Measurements from ENCODE around the gene MON1A. TPM values are rescaled to one million over a fixed set of nuclear protein-coding genes. Genes with fewer than 3 reads are reported as not detected.
"Not testable (repeated sequence)": the region's sequence is repeated elsewhere in the genome, so short reads cannot be mapped to it uniquely, and the experiment has no call there.

MON1A gene
- total RNA-seq, 1 donor from 2014 or later, result 9.2 TPM

DNA sequence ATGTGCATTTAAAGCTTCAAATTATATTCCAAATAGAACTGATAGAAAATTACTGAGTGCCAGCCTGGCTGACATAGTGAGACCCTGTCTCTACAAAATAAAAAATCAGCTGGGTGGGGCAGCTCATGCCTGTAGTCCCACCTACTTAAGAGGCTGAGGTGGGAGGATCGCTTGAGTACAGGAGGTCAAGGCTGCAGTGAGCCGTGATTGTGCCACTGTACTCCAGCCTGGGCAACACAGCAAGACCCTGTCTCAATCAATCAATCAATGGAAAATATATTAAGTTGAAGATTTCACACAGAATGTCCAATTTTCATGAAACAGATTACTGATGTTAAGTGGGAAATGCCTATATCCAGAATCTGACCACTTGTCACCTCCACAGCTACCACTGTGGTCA lies 4.1 kb downstream of the MON1A start:
- no peak for DNase-seq (ENCODE audit: low spot score)
- ATAC-seq, result no peak
- intact Hi-C loops (cut with DNase I), result no loop called here

- DNase-seq (ENCODE audit: low spot score) (no peak), ATAC-seq (no peak)
- intact Hi-C loops (cut with DNase I), result no loop called here
Measured at GRCh38 chr3:49924683-49925082, 4.9 kb downstream of the MON1A start.

DNA sequence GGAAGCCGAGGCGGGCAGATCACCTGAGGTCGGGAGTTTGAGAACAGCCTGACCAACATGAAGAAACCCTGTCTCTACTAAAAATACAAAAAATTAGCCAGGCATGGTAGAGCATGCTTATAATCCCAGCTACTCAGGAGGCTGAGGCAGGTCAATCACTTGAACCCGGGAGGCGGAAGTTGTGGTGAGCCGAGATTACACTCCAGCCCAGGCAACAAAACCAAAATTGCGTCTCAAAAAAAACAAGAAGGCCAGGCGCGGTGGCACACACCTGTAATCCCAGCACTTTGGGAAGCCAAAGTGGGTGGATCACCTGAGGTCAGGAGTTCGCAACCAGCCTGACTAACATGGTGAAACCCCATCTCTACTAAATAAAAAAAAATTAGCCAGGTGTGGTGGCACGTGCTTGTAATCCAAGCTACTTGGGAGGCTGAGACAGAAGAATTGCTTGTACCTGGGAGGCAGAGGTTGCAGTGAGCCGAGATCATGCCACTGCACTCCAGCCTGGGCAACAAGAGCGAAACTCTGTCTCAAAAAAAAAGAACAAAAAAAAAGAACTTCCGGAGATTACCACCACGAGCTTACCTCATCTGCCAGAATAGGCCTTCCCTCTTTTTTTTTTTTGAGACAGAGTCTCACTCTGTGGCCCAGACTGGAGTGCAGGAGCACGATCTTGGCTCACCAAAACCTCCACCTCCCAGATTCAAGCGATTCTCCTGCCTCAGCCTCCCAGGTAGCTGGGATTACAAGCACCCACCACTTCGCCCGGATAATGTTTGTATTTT lies 11.6 kb downstream of the MON1A start:
- intact Hi-C loops (cut with DNase I); ATAC-seq; DNase-seq (ENCODE audit: low spot score): not testable (repeated sequence)

- DNase-seq (ENCODE audit: low spot score) (no peak), ATAC-seq (peak; percentile 66)
- intact Hi-C loops (cut with DNase I), result no loop called here
Measured at GRCh38 chr3:49916686-49917085, 12.9 kb downstream of the MON1A start.

DNA sequence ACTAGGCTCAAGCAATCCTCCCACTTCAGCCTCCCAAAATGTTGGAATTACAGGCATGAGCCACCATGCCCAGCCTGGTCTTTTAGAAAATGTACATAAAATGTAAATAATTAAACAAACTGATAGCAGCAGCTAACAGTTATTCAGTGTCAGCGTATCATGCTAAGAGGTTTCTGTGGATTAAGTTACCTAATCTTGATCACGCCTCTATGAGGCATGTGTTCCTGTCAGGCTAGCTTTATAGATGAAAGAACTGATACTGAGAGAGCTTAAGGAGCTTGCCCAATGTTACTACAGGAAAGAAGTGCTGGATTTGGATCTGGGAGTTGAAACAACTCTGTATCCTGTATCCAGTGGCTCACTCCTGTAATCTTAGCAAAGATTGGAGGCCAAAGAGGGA lies 14.7 kb downstream of the MON1A start:
- no peak for ATAC-seq
- no peak for DNase-seq (ENCODE audit: low spot score)
- intact Hi-C loops (cut with DNase I), result no loop called here

DNA sequence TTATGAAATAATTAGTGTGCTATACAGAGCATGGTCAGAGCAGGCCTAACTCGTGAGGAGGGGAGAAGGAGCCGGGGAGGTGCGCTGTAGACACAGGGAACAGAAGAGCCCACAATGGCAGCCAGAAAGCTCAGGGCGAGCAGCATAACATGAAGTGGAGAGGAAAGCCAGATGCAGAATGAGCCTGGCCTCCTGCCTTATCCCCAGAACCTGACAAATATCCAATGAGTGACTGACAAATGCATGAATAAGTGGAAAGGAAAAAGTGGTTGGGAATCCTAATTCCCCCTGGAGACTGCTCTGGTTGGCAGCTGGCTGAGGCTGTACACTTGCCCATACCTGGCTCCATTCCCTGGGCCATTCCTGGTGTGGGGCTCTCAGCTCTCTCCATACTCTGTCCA lies 16.7 kb downstream of the MON1A start:
- DNase-seq (ENCODE audit: low spot score) (no peak), ATAC-seq (no peak)
- intact Hi-C loops (cut with DNase I), result no loop called here

- intact Hi-C loops (cut with DNase I), result no loop called here
- ATAC-seq, result no peak
- DNase-seq (ENCODE audit: low spot score), result no peak
Measured at GRCh38 chr3:49911611-49912010, 18.0 kb downstream of the MON1A start.

DNA sequence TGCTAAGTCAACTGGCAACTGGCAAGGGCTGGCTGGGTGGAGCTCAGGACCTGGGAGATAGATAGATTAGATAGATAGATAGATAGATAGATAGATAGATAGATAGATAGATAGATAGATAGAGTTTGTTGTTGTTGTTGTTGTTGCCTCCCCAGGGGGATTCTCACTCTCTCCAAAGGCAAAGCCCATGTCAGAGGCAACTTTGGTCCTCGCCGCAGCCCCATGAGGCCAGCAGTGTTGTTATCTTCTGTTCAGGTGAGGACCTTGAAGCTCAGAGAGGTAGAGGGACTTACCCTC lies 18.5 kb downstream of the MON1A start:
- no peak for ATAC-seq
- no peak for DNase-seq (ENCODE audit: low spot score)
- intact Hi-C loops (cut with DNase I), result no loop called here

- intact Hi-C loops (cut with DNase I), result no loop called here
- ATAC-seq, result no peak
Measured at GRCh38 chr3:49910409-49911123, 19.0 kb downstream of the MON1A start.

GRCh38 chr3:49908373-49909199 lies 21.0 kb downstream of the MON1A start:
- ATAC-seq (no peak), DNase-seq (ENCODE audit: low spot score) (no peak)
- intact Hi-C loops (cut with DNase I), result no loop called here

More at GRCh38 chr3:49910409-49911123, 19.0 kb downstream of the MON1A start:
- no peak for DNase-seq (ENCODE audit: low spot score)

DNA sequence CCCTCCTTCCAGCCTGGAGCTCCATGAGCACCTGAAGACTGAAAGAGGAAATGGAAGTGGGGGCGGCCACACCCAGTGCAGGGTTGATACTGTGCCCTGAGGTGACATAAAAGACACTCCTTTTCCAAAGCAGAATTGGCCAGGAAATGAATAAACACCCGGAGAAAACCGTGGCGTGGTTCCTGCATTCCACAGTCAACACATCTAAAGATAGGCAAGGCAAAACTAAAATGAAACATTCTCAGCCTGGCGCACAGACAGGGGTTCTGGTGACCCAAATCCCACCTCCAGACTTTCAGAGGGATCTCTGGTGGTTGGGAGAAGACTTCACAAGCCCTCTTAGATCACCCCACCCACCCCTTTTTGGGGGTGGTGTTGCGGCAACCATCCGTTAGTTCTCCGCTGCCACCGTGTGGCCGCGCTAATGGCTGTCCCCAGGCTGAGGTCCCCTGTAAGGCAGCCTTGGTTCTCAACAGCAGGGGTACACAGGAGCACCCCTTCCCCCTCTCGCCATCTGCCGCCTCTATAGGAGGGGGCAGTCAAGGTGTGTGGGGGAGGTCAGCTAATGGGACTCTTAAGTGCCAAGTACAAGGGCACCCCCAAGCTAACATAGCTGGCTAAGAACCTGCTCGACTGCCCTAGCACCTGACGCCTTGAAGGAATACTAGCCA lies 23.4 kb downstream of the MON1A start:
- peak; percentile 72 for ATAC-seq
- DNase-seq (ENCODE audit: low spot score), result peak; percentile 70
- intact Hi-C loops (cut with DNase I), result no loop called here

- DNase-seq (ENCODE audit: low spot score); ATAC-seq; intact Hi-C loops (cut with DNase I): not testable (repeated sequence)
Measured at GRCh38 chr3:49904448-49904847, 25.2 kb downstream of the MON1A start.

DNA sequence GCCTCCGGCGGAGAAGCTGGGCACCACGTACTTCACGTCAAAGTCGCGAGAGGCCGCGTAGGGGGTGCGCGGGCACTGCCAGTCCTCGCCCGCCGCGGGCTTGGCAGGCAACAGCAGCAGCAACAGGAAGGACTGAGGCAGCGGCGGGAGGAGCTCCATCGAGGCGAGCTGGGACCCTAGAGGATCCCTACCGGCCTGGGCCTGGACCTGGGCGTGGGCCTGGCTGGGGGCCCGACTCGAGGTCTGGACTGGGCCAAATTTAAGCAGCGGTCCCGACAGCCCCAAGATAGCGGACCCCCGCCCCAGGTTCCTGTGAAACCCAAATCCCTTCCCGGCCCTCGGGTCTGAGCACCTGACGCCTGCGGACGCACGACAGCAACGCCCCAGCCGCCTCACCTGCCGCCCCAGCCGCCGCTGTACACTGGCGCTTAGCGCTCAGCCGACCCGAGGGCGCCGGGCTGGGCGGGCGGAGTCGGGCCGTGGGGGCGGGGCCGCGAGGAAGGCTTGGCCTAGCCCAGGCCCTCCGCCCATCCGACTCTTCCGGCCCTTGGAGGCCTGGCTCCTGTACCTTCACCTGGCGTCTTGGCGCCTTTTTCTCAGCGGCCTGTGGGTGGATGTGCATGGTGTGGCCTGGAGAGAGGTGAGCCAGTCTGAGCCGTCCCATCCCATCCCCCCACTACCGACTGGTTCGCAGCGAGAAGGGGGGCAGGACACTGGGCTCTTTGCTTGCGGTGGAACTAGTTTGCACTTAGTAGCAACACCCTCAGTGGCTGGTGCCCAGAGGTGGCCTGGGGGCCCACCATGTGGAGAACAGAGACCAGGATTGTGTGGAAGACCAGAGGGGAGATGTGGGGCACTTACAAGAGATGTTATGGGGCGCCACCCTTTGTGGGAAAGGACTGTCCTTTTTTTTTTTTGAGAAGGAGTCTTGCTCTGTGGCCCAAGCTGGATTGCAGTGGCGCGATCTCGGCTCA lies 25.9 kb downstream of the MON1A start, which contains the start of gene MST1R:
TSS of gene MST1R (minus strand) at position 423 of the 974 bp plus-strand sequence. CDS start at position 159, 264 bp downstream.
- intact Hi-C loops (cut with DNase I), result no loop called here
- DNase-seq (ENCODE audit: low spot score), result peak; percentile 85

GRCh38 chr3:49902511-49903345 lies 26.9 kb downstream of the MON1A start:
- no peak for ATAC-seq
- no peak for DNase-seq (ENCODE audit: low spot score)
- intact Hi-C loops (cut with DNase I), result no loop called here

More for the DNA sequence above, 25.9 kb downstream of the MON1A start, which contains the start of gene MST1R:
- ATAC-seq, result peak; percentile 85

GRCh38 chr3:49901366-49902339 lies 28.0 kb downstream of the MON1A start:
- ATAC-seq, result no peak
- DNase-seq (ENCODE audit: low spot score), result no peak
- intact Hi-C loops (cut with DNase I), result no loop called here

Measured in sciatic nerve (tissue), 2 donors.